Uterus (tissue), 2 donors: ENCODE data around the gene PUS3.

Experiments used
- POLR2A ChIP-seq, 2 donors: fragments of 450-650 bp; IDR thresholded peaks; one replicate each; pipeline ENCODE4 v1.6.1; 2016; ENCODE audit warnings: antibody characterized with exemption in 2 of 2, mild to moderate bottlenecking in 1 of 2, moderate library complexity in 1 of 2
- TF ChIP-seq, protein P1 (sequence below), 4 experiments: fragments of 200-600 bp in 2 of 4; fragments of 450-650 bp in 2 of 4; sonication (generic) in 2 of 4; IDR thresholded peaks; one replicate each; pipeline ENCODE4 v1.5.1; 2016 to 2019; ENCODE audit warnings: antibody characterized with exemption in 4 of 4, mild to moderate bottlenecking in 2 of 4, moderate library complexity in 1 of 4

DNA sequence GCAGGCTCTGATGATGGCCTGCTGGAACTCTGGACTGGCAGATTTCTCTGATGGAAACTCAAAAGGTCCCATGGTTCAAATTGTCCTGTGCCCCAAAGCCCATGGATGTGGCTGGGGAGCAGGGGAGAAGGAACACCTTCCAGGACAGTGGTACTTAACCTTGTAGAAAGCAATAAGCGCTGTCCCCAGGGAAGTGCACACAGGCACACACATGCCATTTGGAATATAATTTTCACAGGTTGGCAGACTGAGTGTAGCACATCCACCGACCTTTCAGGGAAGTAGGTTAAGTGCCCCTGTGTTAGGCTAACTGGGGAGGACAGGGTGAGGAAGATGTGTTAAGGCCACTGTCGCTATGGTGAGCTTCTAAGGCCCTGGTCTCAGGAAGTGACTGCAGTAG lies 19.1 kb upstream of the PUS3 start:
- TF ChIP-seq, protein P1, sequence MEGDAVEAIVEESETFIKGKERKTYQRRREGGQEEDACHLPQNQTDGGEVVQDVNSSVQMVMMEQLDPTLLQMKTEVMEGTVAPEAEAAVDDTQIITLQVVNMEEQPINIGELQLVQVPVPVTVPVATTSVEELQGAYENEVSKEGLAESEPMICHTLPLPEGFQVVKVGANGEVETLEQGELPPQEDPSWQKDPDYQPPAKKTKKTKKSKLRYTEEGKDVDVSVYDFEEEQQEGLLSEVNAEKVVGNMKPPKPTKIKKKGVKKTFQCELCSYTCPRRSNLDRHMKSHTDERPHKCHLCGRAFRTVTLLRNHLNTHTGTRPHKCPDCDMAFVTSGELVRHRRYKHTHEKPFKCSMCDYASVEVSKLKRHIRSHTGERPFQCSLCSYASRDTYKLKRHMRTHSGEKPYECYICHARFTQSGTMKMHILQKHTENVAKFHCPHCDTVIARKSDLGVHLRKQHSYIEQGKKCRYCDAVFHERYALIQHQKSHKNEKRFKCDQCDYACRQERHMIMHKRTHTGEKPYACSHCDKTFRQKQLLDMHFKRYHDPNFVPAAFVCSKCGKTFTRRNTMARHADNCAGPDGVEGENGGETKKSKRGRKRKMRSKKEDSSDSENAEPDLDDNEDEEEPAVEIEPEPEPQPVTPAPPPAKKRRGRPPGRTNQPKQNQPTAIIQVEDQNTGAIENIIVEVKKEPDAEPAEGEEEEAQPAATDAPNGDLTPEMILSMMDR (IDR thresholded peaks at IDR 0.05) = no peak
- no peak for TF ChIP-seq POLR2A (IDR thresholded peaks at IDR 0.05)
